NCI-H345 treated with DMSO at 0.1 percent for 48 hours (cell line): ENCODE measurements around the gene NME3.
"Not testable (repeated sequence)": the region's sequence is repeated elsewhere in the genome, so short reads cannot be mapped to it uniquely, and the experiment has no call there.

Experiments used
- DNase-seq: peaks from one replicate; lab custom pipeline; 2025; ENCODE audit not compliant: unreplicated experiment; lab: John Stamatoyannopoulos, UW

Gene NME3

DNA sequence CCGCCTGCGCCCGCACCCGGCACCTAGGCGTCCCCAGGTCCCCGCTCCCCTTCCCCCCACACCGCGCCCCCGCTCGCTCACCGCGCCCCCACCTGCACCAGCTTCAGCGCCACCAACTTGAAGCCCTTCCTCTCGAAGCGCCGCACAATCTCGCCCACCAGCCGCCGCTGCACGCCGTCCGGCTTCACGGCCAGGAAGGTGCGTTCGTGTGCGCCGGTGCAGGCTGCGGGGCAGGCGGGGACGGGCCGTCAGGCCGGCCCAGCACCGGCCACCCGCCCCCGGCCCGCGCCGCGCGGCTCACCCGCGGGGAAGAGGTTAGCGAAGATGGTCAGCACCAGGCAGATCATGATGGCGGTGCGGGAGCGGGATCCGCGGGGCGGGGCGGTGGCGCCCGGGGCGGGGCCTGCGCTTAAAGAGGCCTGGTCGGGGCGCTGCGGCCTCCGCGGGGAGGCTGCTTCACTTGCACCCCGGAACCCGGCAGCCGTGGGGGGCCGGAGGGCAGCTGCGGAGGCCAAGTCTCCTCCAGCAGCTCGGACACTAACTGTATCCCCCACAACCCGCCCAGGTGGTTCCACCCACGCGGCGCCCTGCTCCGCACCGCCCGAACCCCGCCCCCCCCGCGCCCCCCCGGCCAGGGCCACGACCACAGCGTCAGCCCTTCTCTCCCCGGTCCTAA is at the start of gene NME3:
Gene NME3 (minus strand): TSS at position 356 of the 676 bp plus-strand sequence. CDS start 9 bp downstream, at position 347.
- DNase-seq, result no peak

DNA sequence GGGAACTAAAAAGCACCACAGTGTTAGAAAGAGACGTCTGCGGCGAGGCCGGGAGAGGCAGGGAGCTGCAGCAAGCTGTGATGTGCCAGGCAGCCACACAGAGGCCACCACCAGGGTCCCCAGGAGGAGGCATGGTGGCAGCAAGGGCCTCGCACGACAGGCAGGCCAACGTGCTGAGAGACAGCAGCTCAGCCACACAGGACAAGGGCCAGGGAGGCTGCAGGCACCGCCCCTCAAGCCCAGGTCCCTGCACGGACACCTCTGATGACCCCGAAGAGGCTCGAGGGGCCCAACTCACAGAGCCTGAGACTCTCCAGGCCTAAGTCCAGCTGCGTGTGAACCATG is 49.6 kb upstream of the NME3 start:
- DNase-seq, result no peak

DNA sequence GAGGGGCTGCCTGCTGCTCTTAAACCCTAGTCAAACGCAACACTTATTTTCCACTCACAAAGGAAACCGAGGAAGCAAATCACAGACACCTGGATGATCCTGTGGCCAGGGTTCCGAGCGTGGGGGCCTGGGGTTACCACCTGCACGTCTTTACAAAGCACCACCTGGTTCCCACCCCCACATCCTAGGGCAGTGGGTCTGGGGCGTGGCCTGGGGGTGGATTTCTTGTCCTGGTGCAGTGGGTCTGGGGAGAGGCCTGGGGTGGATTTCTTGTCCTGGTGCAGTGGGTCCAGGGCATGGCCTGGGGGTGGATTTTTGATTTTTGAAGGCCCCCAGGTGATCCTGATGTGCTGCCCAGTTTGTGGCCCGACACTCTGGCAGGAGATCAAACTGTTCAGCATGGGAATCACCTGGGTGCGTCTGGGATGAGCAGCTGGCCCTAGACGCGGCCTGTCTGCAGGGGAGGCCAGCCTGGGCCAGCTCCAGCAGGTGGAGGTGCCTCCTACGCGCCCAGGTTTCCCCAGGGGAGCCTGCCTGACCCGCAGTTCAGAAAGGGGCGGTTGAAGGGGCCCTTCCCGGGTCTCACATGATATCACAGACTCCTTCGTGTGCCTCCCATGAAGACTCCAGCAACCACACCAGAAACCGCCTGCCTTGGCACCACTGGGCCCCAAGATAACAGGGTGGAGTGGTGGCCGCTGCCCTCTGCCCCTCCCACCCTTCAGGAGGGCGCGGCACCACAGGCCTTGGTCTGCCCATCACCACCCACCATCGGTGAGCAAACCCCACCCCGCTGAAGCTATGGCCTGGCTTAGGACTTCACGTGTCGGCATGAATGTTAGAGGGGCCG is 49.0 kb upstream of the NME3 start:
- DNase-seq, result no peak

DNA sequence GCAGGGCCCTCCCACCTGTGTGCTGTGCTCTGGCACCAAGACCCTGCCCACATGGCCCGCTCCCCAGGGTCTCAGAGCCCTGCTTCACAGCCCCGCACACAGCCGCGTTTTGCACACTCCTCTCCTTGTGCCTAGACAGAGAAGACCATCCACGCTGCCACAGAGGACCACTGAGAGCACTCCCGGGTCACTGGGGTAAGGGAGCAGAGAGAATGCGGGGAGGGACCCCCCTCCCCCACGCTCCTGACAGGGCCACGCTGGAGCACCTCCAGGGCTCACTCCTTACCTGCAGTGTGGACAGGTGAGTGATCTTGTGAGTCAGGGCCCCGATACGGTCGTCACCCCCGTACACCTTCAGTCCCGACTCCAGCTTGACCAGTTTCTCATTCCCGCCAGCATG is 48.3 kb upstream of the NME3 start:
- no peak for DNase-seq

DNA sequence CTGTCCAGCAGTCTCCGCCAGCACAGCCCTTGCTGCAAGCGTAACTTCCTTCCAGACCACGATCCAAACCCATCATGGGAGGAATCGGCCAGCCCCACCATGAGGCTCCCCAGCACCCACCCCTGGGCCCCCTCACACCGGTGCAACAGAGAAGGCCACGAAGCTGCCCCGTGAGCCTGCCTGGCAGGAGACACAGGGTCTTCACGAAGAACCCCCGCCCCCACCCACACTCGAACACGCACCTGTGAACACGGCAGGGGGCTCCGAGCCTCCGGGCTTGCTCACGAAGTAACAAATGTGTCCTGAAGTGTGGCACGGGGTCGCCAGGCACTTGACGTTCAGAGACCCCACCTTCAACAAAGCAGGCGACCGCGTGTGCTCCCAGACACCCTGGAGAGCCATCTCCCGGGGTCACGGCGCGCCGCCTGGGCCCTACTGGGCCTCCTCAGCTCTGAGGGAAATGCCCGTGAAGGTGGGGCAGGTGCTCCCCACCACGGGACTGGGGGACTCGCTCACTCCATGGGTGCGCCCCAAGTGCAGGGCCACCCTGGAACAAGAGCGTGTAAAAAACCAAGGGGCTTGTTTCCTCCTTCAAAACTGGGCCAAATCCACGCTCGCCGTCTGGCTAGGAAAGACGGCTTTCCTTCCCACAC is 47.7 kb upstream of the NME3 start:
- DNase-seq, result no peak

DNA sequence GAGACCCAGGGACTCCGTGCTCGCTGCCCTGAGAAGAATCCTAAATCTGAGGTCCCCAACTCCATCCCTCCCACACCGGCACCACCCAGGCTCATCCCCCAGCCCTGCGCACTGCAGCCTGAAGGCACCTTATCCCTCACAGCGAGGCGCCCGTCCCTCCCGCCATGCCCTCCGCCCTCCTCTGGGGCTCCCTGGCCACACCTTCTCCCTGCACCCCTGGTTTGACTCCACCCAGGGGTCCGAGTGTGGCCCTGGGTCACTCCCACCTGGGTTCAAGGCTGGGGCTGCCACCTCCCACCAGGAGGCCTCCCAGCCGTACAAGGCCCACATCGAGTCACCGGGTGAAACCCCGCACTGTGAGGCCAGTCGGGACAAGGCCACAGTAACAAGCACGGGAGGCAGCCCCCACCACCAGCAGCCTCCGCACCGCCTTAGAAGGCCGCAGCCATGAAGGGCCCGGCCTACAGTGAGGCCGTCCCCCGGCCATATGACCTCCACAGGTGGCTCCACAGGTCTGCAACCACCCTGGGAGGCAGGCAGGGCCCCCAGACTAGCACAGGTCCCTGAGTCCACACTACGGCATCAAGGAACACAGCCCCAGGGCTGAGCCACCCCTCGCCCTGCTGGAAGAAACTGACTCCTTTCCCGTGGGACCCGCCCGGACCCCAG is 47.0 kb upstream of the NME3 start:
- no peak for DNase-seq

DNA sequence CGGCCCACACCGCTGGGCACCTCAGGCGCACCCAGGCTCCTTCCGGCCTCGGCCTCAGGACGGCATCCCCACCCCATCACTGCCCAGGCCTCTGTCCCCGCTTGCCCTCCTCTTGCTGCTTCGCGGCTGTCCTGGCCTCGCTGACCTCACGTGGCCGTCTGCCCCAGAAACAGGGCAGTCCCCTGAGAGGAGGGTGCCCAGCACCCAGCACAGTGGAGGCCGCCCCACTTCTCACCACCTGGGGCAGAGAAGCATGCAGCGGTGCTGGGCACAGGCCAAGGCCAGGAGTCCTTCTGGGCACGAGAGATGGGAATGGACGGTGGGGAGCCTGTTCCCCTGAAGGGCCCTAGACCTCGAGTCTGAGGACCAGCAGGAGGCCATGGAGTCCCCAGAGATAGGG is 46.4 kb upstream of the NME3 start:
- DNase-seq, result no peak

DNA sequence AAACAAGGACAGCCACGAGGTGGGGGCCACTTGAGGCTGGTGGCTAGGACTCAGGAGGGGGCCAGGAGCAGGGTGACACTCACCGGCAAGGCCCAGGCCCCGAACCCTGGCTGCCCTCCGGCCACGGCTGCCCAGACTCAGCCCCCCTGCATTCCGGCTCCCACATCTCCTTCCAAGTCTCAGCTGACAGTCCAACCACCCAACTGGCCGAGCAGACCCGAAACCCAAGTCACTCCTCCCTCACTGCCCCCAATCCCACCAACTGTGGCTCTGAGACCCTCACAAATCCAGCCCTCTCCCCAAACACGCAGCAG is 45.9 kb upstream of the NME3 start:
- DNase-seq, result no peak

DNA sequence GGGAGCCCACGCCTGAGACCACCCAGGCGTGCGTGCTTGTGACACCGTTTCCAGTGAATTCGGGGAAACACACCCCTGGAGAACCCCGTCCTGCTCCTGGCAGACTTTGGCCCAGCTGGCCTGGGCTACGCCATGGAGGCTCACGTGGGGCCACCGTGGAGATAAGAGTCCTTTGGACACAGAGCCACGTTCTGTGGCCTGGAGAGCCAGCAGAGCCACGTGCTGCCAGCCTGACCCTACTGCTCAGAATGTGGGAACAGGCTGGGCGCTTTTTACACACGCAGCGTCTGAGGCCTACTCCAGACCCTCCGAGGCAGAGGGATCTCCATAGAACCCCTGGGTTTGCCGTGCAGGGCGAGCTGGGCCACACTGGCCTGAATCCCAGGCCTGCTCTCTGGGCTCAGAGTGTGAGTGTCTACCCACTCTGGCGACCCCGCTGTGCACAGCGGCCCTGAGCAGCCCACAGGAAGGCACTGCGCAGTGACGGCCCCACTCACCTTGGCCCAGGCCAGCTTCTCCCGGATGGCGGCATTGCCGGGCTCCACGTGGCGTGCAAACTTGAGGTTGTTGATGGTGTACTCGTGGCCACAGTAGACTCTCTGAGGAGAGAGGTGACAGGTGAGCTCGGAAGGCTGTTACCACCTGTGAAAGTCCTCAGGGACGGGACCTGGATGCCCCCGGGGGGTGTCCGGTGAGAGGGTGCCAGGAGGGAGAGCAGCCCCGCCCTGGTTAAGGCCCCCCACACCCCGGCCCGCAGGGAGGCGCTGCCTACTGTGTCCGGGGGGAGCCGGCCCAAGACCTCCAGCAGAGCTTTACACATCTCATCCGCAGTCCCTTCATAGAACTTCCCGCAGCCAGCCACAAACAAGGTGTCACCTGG is 45.3 kb upstream of the NME3 start:
- no peak for DNase-seq

DNA sequence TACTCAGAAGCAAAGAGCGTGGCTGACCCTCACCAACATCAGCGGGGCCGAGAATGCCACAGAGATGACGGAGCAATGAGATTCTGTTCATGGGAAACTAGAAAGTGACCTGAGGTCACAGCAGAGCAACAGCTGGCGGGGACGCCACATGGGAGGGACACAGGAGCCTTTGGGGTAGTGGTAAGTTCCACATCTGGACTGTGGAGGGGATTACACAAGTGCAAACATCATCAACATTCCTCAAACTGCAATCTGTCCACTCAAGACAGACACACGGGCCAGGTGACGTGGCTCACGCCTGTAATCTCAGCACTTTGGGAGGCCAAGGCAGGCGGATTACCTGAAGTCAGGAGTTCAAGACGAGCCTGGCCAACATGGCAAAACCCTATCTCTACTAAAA is 44.1 kb upstream of the NME3 start:
- no peak for DNase-seq

DNA sequence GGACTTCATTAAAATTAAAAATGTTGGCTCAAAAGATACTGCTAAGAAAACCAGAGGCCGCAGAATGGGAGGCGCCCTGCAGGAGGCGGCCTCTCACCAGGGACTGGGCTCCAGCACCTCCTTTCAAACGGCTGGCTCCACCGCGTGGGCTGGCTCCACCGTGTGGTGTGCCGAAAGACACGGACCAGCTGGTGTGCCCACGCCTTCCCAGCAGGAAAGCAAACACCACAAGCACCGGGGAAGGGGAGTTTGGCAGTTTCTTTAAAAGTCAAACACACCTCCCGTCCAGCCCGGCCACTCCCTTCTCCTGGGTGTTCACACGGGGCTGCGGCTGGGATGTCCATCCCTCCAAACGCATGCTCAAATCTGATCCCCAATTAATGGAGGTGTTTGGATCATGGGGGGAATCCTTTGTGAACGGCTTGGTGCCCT is 41.4 kb upstream of the NME3 start:
- DNase-seq, result peak; percentile 66

DNA sequence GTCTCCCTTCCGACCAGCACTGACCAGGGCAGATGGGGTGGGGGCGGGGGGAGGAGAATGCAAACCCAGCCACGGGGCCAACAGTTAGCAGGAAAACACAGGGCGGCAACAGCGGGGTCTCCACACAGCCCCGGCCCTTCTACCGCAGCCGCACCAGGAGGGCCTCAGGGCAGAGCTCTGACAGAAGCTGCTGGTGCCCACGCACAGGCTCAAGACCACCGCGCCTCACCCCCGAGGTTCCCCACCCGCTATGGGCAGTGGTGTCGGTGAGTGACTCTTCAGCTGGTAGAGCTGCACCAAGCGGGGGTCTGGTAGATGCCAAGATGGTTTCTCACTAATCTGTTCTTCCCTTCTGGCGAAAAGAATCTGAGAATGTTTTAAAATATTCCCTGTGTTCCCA is 39.2 kb upstream of the NME3 start:
- DNase-seq, result no peak

DNA sequence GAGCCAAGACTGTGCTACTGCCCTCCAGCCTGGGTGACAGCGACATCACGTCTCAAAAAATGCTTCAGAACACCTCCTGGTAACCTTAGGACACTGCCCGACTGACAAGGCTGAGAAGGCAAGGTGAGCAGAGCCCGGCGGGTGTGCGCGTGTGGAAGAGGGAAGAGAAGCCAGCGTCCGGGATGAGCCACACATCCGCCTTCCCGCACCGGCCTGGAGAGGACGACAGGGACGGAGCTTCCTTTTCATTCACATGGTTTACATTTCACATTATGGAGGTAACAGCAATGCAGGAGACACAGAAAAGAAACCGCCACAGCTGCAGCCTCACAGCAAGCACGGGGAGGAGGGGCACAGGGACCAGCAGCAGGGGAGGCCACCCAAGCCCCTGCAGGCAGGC is 38.8 kb upstream of the NME3 start:
- no peak for DNase-seq

DNA sequence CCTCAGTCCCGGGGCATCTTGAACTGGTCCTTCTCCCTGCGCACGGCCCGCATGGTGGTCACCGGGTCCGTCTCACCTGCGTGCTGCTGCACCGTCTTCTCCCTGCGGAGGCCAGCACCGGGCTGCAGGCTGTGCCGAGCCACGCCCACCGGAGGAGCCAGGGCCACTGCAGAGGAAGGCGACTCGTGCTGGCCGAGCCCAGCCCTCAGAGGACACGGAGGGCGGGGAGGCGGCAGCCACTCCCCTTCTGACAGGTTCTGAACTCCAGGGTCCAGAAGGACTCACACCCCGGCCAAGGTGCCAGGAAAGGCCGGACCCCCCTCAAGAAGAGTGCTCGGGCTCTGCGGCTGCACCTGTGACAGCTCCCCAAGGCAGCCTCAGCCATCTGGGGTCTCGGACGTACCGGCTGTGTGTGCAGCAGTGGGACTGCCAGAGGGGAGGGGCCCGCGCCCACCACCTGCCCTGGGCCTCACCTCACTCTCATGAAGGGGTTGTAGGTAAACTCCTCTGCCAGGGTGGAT is 38.0 kb upstream of the NME3 start:
- DNase-seq, result no peak

DNA sequence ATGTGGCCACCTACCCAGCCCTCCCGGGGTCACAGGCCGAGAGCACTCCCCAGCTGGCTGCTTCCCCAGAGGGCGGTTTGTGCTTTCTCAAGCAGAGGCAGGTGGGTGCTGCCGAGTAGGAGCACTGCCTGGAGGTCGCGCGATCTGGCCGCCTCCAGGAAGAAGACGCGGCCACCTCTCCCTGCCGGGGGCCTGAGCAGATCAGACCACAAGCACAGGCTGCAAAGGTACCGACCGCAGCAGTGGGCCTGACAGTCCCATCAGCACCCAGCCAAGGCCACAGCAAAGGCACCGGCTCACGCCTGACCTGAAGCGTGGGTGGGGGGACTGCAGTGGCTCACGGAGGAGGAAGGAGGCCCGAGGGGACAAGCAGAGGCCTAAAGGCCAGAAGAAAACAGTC is 37.3 kb upstream of the NME3 start:
- no peak for DNase-seq

DNA sequence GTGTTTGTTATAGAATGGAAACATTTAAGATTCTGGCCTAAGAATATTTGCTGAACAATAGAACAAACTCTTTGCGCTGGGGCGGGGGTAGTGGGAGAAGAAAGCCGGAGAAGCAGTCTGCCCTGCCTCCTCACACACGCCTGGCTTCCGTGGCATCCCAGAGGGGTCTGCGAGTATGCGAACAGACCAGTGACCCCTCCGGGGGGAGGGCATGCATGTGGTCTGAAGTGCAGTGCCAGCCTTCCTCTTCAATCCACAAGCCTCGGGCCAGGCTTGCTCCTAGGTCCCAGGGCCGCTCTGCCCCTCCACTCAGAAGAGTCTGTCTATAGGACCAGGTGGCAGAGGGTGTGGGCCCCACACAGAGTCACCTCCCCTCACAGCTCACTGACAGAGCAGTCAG is 36.3 kb upstream of the NME3 start:
- no peak for DNase-seq

DNA sequence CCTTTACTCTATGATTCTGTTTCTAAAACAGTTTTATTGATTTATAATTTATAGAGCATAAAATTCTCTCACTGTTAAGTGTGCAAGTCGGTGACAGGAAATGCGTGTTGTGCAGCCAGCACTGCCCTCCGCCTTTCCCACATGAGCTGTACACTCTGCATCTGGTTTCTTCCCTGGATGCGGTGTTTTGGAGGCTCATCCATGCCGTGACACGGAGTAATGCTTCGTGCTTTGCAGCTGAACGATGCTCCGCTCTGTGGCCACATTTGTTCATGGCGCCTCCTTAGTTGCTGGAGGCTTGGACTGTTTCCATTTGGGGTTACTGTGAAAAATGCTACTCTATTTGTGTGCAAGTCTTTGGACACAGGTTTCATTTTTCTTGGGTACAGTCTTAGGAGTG is 29.4 kb upstream of the NME3 start:
- DNase-seq, result no peak

DNA sequence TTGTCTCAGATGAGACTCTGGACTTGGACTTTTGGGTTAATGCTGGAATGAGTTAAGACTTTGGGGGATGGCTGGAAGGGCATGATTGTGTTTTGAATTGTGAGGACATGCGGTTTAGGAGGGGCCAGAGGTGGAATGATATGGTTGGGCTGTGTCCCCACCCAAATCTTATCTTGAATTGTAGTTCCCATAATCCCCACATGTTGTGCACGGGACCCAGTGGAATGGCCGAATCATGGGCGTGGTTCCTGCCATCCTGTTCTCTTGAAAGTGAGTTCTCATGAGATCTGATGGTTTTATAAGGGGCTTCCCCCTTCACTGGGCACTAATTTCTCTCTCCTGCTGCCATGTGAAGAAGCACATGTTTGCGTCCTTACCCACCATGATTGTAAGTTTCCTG is 27.9 kb upstream of the NME3 start:
- not testable (repeated sequence) for DNase-seq

DNA sequence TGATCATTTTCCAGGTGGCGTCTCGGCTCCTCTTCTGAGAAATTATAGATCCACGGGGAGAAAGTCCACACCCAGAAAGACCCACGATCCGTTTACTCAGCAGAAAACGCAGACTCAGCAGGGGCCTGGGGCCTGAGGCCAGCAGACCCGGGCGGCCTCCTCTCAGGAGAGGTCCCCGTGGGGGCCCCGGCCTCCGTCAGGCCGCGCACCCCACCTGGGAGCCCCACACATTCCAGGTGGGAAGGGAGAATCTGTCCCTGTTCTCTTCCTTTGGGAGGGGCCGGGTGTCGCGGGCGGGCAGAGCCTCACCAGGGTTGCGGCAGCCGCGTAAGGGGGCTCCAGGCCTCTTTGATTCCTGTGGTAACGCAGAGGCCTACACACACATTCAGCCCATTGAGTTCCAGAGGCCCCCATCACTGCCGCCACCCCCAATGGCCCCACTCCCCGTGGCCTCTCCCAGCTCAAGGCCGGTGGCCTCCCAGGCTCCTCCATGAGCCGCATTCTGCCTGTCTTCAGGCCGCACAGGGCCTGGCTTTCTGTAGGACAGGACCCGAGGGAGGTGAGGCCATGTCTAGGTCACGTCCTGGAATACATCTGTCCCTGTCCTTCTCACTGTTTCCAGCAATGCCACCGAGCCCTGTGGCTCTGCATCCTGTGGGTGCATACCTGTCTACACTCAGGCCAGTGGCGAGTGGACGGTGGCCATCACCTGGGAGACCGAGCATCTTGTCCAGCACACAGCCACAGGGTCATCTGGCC is 23.7 kb upstream of the NME3 start:
- DNase-seq, result no peak
